Fibroblast of lung (primary cell): Measurements from ENCODE around the gene KLHL26. TPM values are rescaled to one million over a fixed set of nuclear protein-coding genes. Genes with fewer than 3 reads are reported as not detected.

Experiments
- DNase-seq, 2 donors: peaks; one replicate each; pipeline versions ENCODE4 v3.0.0 to v3.0.0-alpha.2; 2010; ENCODE audit warnings: low read depth in 2 of 2
- H2AFZ ChIP-seq: 2 replicates; pipeline ENCODE4 v1.5.1; 2012; ENCODE audit warnings: low read length, control low read depth, inconsistent platforms
- H3K27ac ChIP-seq: 2 replicates; pipeline ENCODE4 v1.5.1; 2011; ENCODE audit warnings: low read length, control low read depth; ENCODE audit not compliant: insufficient read depth
- H3K27me3 ChIP-seq: 2 replicates; pipeline ENCODE4 v1.5.1; 2011; ENCODE audit warnings: mild to moderate bottlenecking, low read length; ENCODE audit not compliant: control insufficient read depth, insufficient read depth
- H3K36me3 ChIP-seq: 2 replicates; pipeline ENCODE4 v1.5.1; 2011; ENCODE audit warnings: low read length; ENCODE audit not compliant: control insufficient read depth, insufficient read depth
- H3K4me1 ChIP-seq: 2 replicates; pipeline ENCODE4 v1.5.1; 2011; ENCODE audit warnings: low read length; ENCODE audit not compliant: control insufficient read depth, insufficient read depth; ENCODE audit errors: extremely low read depth
- H3K4me2 ChIP-seq: 2 replicates; pipeline ENCODE4 v1.5.1; 2011; ENCODE audit warnings: low read length, control low read depth; ENCODE audit not compliant: insufficient read depth; ENCODE audit errors: extremely low read depth
- H3K4me3 ChIP-seq, 4 experiments: fragments of 200-600 bp in 1 of 4; sonication (generic) in 1 of 4; replicated peaks in 1 of 4; 2 replicates each; pipeline ENCODE4 v1.5.1; 2011 to 2016; ENCODE audit warnings: low read length in 4 of 4, low read depth in 3 of 4, mild to moderate bottlenecking in 3 of 4, control low read depth in 2 of 4, inconsistent platforms in 1 of 4, mixed read lengths in 1 of 4; ENCODE audit not compliant: insufficient read depth in 1 of 4; ENCODE audit errors: control extremely low read depth in 1 of 4
- H3K79me2 ChIP-seq: 2 replicates; pipeline ENCODE4 v1.5.1; 2012; ENCODE audit warnings: mild to moderate bottlenecking, low read length, inconsistent platforms; ENCODE audit not compliant: control insufficient read depth, insufficient read depth
- H3K9ac ChIP-seq: 2 replicates; pipeline ENCODE4 v1.5.1; 2011; ENCODE audit warnings: mild to moderate bottlenecking, low read length, control low read depth; ENCODE audit not compliant: insufficient read depth
- H3K9me3 ChIP-seq: 2 replicates; pipeline ENCODE4 v1.5.1; 2012; ENCODE audit warnings: low read depth, low read length; ENCODE audit not compliant: control insufficient read depth, insufficient read depth
- H4K20me1 ChIP-seq: 2 replicates; pipeline ENCODE4 v1.5.1; 2011; ENCODE audit warnings: low read length; ENCODE audit not compliant: control insufficient read depth, insufficient read depth; ENCODE audit errors: extremely low read depth
- CTCF ChIP-seq, 2 donors: IDR thresholded peaks in 1 of 2; conservative IDR thresholded peaks in 1 of 2; 1 replicate in 1 of 2; 2 replicates in 1 of 2; pipeline ENCODE4 v1.5.1; 2011 to 2012; ENCODE audit warnings: low read length in 2 of 2, control low read depth in 1 of 2, inconsistent platforms in 1 of 2, low read depth in 1 of 2, mild to moderate bottlenecking in 1 of 2
- EZH2 ChIP-seq: IDR thresholded peaks from 2 replicates; pipeline ENCODE4 v1.5.1; 2012; ENCODE audit warnings: low read length, control low read depth, mild to moderate bottlenecking; ENCODE audit errors: missing control alignments
- polyA plus RNA-seq, 2 donors: library from polyadenylated mRNA; depleted of rRNA in 1 of 2; stranded (reverse) in 1 of 2; unstranded in 1 of 2; fragments of >200 nt; gene quantifications; 2 replicates each; pipeline ENCODE4 v1.2.1, GENCODE V29; 2011 to 2012; ENCODE audit warnings: missing spikeins in 1 of 2
- total RNA-seq: library from RNA; depleted of rRNA; stranded (reverse); fragments of >200 nt; gene quantifications from 2 replicates; pipeline ENCODE4 v1.2.1, GENCODE V29; 2014

KLHL26 gene
- total and polyA plus RNA-seq, 2 donors (not counting 1 experiment from before 2014, with no cell fraction given), result 1.4 to 3.5 TPM

DNA sequence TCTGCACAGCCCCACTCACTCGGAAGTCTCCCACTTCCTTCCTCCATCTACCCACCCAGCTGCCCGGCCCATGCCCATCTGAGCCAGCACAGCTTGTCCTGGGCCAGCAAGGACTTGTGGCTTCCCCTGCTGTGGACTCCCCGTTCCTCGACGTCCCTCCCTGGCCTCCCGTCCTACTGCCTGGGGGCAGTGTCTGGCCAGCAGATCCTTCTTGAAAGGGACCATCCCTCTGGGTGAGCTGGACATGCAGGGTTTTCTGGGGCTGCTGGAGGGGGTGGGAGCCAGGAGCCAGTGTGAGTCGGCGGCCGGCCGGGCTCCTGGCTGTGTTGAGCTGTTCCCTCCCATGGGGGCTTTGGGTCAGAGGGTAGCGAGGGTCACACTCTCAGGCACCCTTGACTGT lies 73.4 kb downstream of the KLHL26 start:
- H3K79me2 ChIP-seq, result no peaks in the 10 kb centered on the region
- H3K9me3 ChIP-seq, result no peaks in the 10 kb centered on the region
- H3K4me1 ChIP-seq, result peaks cover 2% of the 10 kb centered on the region
- no peak overlapping the region for H2AFZ ChIP-seq
- no peak overlapping the region for H3K27ac ChIP-seq
- no peaks in the 10 kb centered on the region for H4K20me1 ChIP-seq
- no peak overlapping the region for H3K4me3 ChIP-seq
- no peaks in the 10 kb centered on the region for H3K27me3 ChIP-seq
- no peak overlapping the region for H3K4me2 ChIP-seq
- DNase-seq, result no peak
- TF ChIP-seq EZH2 (no peak), CTCF (conservative IDR thresholded peaks at IDR 0.05 in 1 of 2, IDR thresholded peaks at IDR 0.05 in 1 of 2; ENCODE audit: low read depth in 1 of 2, low read length in 2 of 2) (no peak)
- H3K36me3 ChIP-seq, result no peaks in the 10 kb centered on the region
- no peak overlapping the region for H3K9ac ChIP-seq

DNA sequence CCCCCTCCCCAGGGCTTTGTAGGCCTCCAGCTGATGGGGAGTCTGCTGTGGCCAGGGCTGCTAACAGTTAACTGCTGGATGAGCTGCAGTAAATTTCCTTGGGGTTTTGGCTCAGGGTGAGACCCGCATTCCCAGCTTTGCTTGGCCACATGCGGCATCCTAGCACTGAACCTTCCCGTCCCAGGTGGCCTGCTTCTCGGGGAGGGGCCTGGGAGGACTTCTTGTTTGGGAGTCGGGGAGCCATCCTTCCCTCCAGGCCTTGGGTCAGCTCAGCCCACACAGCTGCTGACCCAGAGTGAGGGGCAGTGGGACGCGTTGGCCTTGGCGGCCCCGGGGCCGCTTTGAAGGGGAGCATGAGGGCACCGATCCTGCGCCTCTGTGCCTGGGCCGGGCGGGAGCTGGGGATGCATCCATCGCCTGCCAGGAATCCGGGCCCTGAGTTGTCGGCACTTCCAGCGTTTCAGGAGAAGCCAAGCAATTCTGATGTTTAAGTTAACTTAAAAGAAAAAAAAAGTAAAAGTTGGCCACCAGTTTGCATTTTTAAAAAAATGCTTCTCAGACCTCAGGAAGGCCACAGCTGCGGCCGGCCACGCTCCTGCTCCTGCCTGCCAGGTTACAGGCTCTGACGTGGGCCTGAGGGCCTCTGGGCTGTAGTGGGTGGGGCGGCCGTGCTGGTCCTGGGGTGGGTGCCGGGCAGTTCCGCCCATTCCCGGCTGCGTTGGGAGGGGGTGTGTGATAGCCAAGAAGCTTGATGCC lies 74.3 kb downstream of the KLHL26 start:
- H4K20me1 ChIP-seq, result no peaks in the 10 kb centered on the region
- H3K4me2 ChIP-seq, result peak overlapping the region; percentile 51
- H3K27me3 ChIP-seq, result no peaks in the 10 kb centered on the region
- DNase-seq, result peak; percentile 50 to 87
- H3K4me3 ChIP-seq, result no peak overlapping the region
- no peaks in the 10 kb centered on the region for H3K9me3 ChIP-seq
- H3K9ac ChIP-seq, result peak overlapping the region; percentile 37
- no peaks in the 10 kb centered on the region for H3K79me2 ChIP-seq
- H2AFZ ChIP-seq, result no peak overlapping the region
- TF ChIP-seq EZH2, result no peak
- TF ChIP-seq CTCF (conservative IDR thresholded peaks at IDR 0.05 in 1 of 2, IDR thresholded peaks at IDR 0.05 in 1 of 2; ENCODE audit: low read depth in 1 of 2, low read length in 2 of 2), result no peak
- H3K36me3 ChIP-seq, result no peaks in the 10 kb centered on the region
- H3K27ac ChIP-seq, result peak overlapping the region; percentile 37
- peaks cover 2% of the 10 kb centered on the region for H3K4me1 ChIP-seq

- Histone ChIP-seq H3K27ac (no peak overlapping the region), H3K4me2 (no peak overlapping the region), H3K4me1 (peaks cover 2% of the 10 kb centered on the region), H3K9me3 (no peaks in the 10 kb centered on the region), H2AFZ (no peak overlapping the region), H3K36me3 (no peaks in the 10 kb centered on the region), H3K9ac (no peak overlapping the region), H3K27me3 (no peaks in the 10 kb centered on the region), H3K4me3 (no peak overlapping the region), H3K79me2 (no peaks in the 10 kb centered on the region), H4K20me1 (no peaks in the 10 kb centered on the region)
- DNase-seq, result no peak
- TF ChIP-seq CTCF (conservative IDR thresholded peaks at IDR 0.05 in 1 of 2, IDR thresholded peaks at IDR 0.05 in 1 of 2; ENCODE audit: low read depth in 1 of 2, low read length in 2 of 2), result no peak
- TF ChIP-seq EZH2, result no peak
Observed at GRCh38 chr19:18711893-18712292, 75.1 kb downstream of the KLHL26 start.
